IMR-90 (cell line): ENCODE results near the gene FANCF. TPM values are rescaled to one million over a fixed set of nuclear protein-coding genes. Genes with fewer than 3 reads are reported as not detected.

ENCODE experiments used
- ATAC-seq: fragments of 200-7000 bp; cut with Tn5 transposase; 2 replicates; pipeline ENCODE4 v1.9.1; 2020; ENCODE audit warnings: low read depth, mild to moderate bottlenecking, moderate library complexity
- BruUV-seq: library from RNA; stranded (reverse); fragments of 400-500 nt; replicated peaks from 2 replicates; lab custom pipeline; 2021; lab: Mats Ljungman, UMichigan
- CTCF ChIA-PET: fragments of 300-600 bp; formaldehyde crosslinking; extraction: SDS; loops from one replicate; lab custom pipeline; 2021; ENCODE audit warnings: antibody characterized with exemption; lab: Yijun Ruan, JAX
- POLR2A ChIA-PET: fragments of 300-600 bp; sonication (Branson Sonifier 250); formaldehyde crosslinking; loops from one replicate; lab custom pipeline; 2022; ENCODE audit warnings: antibody characterized with exemption; ENCODE audit not compliant: unreplicated experiment; lab: Charles Lee
- DNase-seq: peaks from one replicate; pipeline ENCODE4 v3.0.0; 2013
- H2AFZ ChIP-seq: replicated peaks from 2 replicates; pipeline ENCODE3; 2013; ENCODE audit warnings: low read length, mild to moderate bottlenecking; ENCODE audit not compliant: poor library complexity
- H2AK5ac ChIP-seq: 2 replicates; pipeline ENCODE4 v1.6.1; 2013; ENCODE audit warnings: low read depth, low read length, inconsistent platforms
- H2AK9ac ChIP-seq: replicated peaks from 2 replicates; pipeline ENCODE3; 2013; ENCODE audit warnings: mild to moderate bottlenecking, low read depth, low read length, moderate library complexity; ENCODE audit not compliant: poor library complexity
- H2BK120ac ChIP-seq: 2 replicates; pipeline ENCODE4 v1.6.1; 2013; ENCODE audit warnings: low read depth, low read length, inconsistent platforms
- H2BK15ac ChIP-seq: 3 replicates; pipeline ENCODE4 v1.6.1; 2013; ENCODE audit warnings: low read depth, low read length, inconsistent platforms
- H2BK20ac ChIP-seq: 2 replicates; pipeline ENCODE4 v1.6.1; 2013; ENCODE audit warnings: low read depth, mild to moderate bottlenecking, inconsistent platforms, low read length, moderate library complexity
- H2BK5ac ChIP-seq: 2 replicates; pipeline ENCODE4 v1.6.1; 2013; ENCODE audit warnings: mild to moderate bottlenecking, low read depth, low read length, inconsistent platforms; ENCODE audit not compliant: poor library complexity, severe bottlenecking
- H3K14ac ChIP-seq: replicated peaks from 2 replicates; pipeline ENCODE4 v1.6.1; 2013; ENCODE audit warnings: low read depth, low read length, inconsistent platforms
- H3K18ac ChIP-seq: 2 replicates; pipeline ENCODE4 v1.6.1; 2013; ENCODE audit warnings: low read depth, low read length, control low read depth
- H3K23ac ChIP-seq: 2 replicates; pipeline ENCODE4 v1.6.1; 2013; ENCODE audit warnings: low read depth, low read length, inconsistent platforms
- H3K27ac ChIP-seq: 2 replicates; pipeline ENCODE4 v1.5.1; 2013; ENCODE audit warnings: mild to moderate bottlenecking, control low read depth, low read length; ENCODE audit not compliant: insufficient read depth
- H3K27me3 ChIP-seq: 2 replicates; pipeline ENCODE4 v1.6.1; 2013; ENCODE audit warnings: low read length; ENCODE audit not compliant: control insufficient read depth, insufficient read depth
- H3K36me3 ChIP-seq: 2 replicates; pipeline ENCODE4 v1.6.1; 2013; ENCODE audit warnings: low read length, mixed read lengths; ENCODE audit not compliant: control insufficient read depth, insufficient read depth
- H3K4ac ChIP-seq: 2 replicates; pipeline ENCODE4 v1.6.1; 2013; ENCODE audit warnings: low read depth, low read length, inconsistent platforms
- H3K4me1 ChIP-seq: 2 replicates; pipeline ENCODE4 v1.6.1; 2013; ENCODE audit warnings: low read length, mixed read lengths; ENCODE audit not compliant: control insufficient read depth, insufficient read depth
- H3K4me2 ChIP-seq: 2 replicates; pipeline ENCODE4 v1.6.1; 2013; ENCODE audit warnings: low read depth, mild to moderate bottlenecking, control low read depth, low read length, moderate library complexity
- H3K4me3 ChIP-seq: 2 replicates; pipeline ENCODE4 v1.5.1; 2013; ENCODE audit warnings: low read depth, mild to moderate bottlenecking, control low read depth, low read length, moderate library complexity; ENCODE audit not compliant: insufficient read depth
- H3K56ac ChIP-seq: 2 replicates; pipeline ENCODE4 v1.6.1; 2013; ENCODE audit warnings: low read length, inconsistent platforms; ENCODE audit not compliant: insufficient read depth; ENCODE audit errors: extremely low read depth
- H3K79me1 ChIP-seq, 2 experiments: 2 replicates each; pipeline ENCODE4 v1.6.1; 2013; ENCODE audit warnings: low read length in 2 of 2, inconsistent platforms in 1 of 2, low read depth in 1 of 2
- H3K9ac ChIP-seq: 2 replicates; pipeline ENCODE4 v1.6.1; 2013; ENCODE audit warnings: low read depth, low read length, control low read depth
- H3K9me1 ChIP-seq: 2 replicates; pipeline ENCODE4 v1.6.1; 2013; ENCODE audit warnings: low read length, inconsistent platforms; ENCODE audit not compliant: insufficient read depth
- H3K9me3 ChIP-seq: 2 replicates; pipeline ENCODE4 v1.6.1; 2013; ENCODE audit warnings: low read length; ENCODE audit not compliant: control insufficient read depth, insufficient read depth
- H4K20me1 ChIP-seq: 2 replicates; pipeline ENCODE4 v1.6.1; 2013; ENCODE audit warnings: low read length, inconsistent platforms; ENCODE audit not compliant: insufficient read depth
- H4K5ac ChIP-seq: 2 replicates; pipeline ENCODE4 v1.6.1; 2013; ENCODE audit warnings: mild to moderate bottlenecking, low read depth, low read length, control low read depth
- H4K8ac ChIP-seq, 2 experiments: 2 replicates each; pipeline ENCODE4 v1.6.1; 2013; ENCODE audit warnings: low read depth in 2 of 2, low read length in 2 of 2, control low read depth in 1 of 2, inconsistent platforms in 1 of 2
- H4K91ac ChIP-seq: 2 replicates; pipeline ENCODE4 v1.6.1; 2013; ENCODE audit warnings: low read depth, low read length, inconsistent platforms; ENCODE audit not compliant: insufficient read depth
- SMC3 ChIP-seq: fragments of 150-350 bp; IDR thresholded peaks from 2 replicates; pipeline ENCODE4 v1.6.1; 2016; ENCODE audit warnings: low read depth, mild to moderate bottlenecking, antibody characterized with exemption, low read length, moderate library complexity
- WGBS, 2 experiments: methylation state at CpG; one replicate each; pipeline versions ENCODE4 v1.1.5 to v1.1.7; 2013; ENCODE audit warnings: missing lambda C conversion rate in 2 of 2; ENCODE audit not compliant: insufficient read length in 1 of 2; ENCODE audit errors: extremely low coverage in 2 of 2; 5-methylcytosine and 5-hydroxymethylcytosine counted together
- dilution Hi-C: fragments of 300-500 bp; cut with HindIII; formaldehyde crosslinking; loops from one replicate; pipeline ENCODE4 v1.14.3; 2018; ENCODE audit warnings: low sequenced_read_pairs; ENCODE audit not compliant: unreplicated experiment
- in situ Hi-C: fragments of 300-500 bp; cut with MboI; formaldehyde crosslinking; loops from 3 replicates; pipeline ENCODE4 v1.14.3; 2019; ENCODE audit warnings: low sequenced_read_pairs, inconsistent platforms, mixed read lengths
- intact Hi-C: fragments of 100-400 bp; cut with micrococcal nuclease; formaldehyde crosslinking; loops from 2 replicates; pipeline ENCODE4 v1.10.0; 2022
- polyA plus RNA-seq, 3 experiments: library from polyadenylated mRNA; depleted of rRNA; stranded (reverse); fragments of >200 nt; gene quantifications; 2 replicates each; pipeline ENCODE4 v1.2.3, GENCODE V29; 2012; ENCODE audit warnings: low replicate concordance in 1 of 3
- total RNA-seq: library from RNA; depleted of rRNA; stranded (reverse); fragments of >200 nt; gene quantifications from 2 replicates; pipeline ENCODE4 v1.2.3, GENCODE V29; 2012

The FANCF gene
- total and polyA plus RNA-seq, 2 of the 4 experiments (the other 2 are of a cell fraction) = 3.3 to 5.6 TPM

DNA sequence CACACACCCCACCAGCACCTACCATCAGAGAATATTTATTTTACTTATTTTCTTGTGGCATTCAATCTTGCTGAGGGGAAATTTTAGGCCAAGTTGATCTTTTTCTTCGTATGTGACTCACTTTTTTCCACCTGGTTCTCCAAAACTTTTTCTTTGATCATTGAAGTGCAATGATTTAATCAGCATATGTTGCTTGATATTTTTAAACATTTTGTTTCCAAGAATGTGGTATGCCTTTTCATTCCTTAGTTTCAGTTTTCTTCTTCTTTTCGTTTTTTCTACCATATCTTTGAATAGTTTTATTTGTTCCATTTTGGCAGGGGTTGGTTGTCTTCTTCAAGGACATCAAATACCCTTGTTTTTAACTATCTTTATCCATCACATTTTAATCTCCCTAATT lies 28.6 kb downstream of the FANCF start:
- BruUV-seq = no TSS peak
- in situ Hi-C loops = no loop called here

More for the DNA sequence above, 28.6 kb downstream of the FANCF start:
- Histone ChIP-seq H4K5ac (no peak overlapping the region), H4K8ac (no peak overlapping the region), H3K18ac (no peak overlapping the region), H2BK15ac (no peak overlapping the region), H4K91ac (no peak overlapping the region), H3K4me3 (no peak overlapping the region), H2AFZ (no peak overlapping the region), H3K14ac (no peak overlapping the region), H4K20me1 (no peaks in the 10 kb centered on the region), H3K79me1 (no peaks in the 10 kb centered on the region), H3K23ac (no peak overlapping the region), H3K4ac (no peak overlapping the region), H3K27ac (no peak overlapping the region), H3K36me3 (no peaks in the 10 kb centered on the region), H2BK20ac (no peak overlapping the region), H2AK9ac (no peak overlapping the region), H3K4me2 (no peak overlapping the region), H2BK5ac (no peak overlapping the region), H2BK120ac (no peak overlapping the region), H3K56ac (no peak overlapping the region), H3K27me3 (no peaks in the 10 kb centered on the region), H3K9me3 (no peaks in the 10 kb centered on the region), H3K9ac (no peak overlapping the region), H3K9me1 (no peaks in the 10 kb centered on the region), H3K4me1 (no peaks in the 10 kb centered on the region), H2AK5ac (no peak overlapping the region)
- no peak for ATAC-seq
- POLR2A ChIA-PET = no interaction called here
- CTCF ChIA-PET = no interaction called here
- DNase-seq = no peak
- intact Hi-C loops = no loop called here
- no peak for TF ChIP-seq SMC3
- dilution Hi-C loops = no loop called here
- no CpG with 5 or more reads among the region's 2 CpGs for WGBS, 2 experiments
